ENCODE results near the gene BCR.
A peak's percentile ranks its signal among the peaks of the same experiment; 100 is the strongest.

The BCR gene

DNA sequence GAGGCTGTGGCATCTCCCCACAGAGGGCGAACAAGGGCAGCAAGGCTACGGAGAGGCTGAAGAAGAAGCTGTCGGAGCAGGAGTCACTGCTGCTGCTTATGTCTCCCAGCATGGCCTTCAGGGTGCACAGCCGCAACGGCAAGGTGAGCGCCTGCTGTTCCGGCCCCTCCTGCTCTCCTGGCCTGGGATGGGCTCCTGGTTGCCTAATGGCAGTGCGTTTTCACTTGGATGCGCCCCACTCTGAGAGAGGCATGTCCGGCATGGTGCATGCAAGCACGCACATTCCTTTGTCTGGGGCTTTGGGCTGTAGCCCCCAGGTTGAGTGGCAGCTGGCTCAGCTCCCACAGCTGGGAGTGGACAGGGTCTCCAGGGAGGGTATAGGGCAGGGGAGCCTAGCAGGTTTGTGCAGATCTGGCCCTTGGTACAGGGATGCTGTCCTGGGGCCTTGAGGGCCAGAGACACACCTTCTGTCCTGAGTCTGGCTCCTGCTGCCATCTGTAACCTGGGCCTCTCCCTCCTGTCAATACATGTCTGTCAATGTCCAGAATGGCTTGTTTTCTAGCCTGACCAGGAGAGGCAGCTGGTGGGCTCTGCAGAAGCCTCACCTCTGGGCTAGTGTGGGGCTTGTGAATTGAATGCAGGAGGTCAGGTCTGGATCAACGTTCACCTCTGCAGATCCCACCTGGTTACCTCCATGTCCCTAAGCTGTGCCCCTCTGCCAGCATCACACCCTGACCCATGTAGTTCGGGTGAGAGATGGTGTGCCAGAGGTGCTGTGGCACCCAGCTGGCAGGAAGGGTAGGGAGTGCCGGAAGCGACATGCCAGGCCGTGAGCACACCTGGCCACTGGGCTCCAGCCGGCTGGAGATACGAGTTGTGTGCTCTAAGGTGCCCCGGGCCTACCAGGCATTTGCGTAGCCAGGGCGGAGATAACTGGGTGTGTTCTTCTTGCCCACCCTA is 107.1 kb downstream of the BCR start:
- DNase-seq (ENCODE audit: low spot score) = no peak
- no peak for TF ChIP-seq CTCF (IDR thresholded peaks at IDR 0.05; ENCODE audit: extremely low read depth, missing control alignments)

DNA sequence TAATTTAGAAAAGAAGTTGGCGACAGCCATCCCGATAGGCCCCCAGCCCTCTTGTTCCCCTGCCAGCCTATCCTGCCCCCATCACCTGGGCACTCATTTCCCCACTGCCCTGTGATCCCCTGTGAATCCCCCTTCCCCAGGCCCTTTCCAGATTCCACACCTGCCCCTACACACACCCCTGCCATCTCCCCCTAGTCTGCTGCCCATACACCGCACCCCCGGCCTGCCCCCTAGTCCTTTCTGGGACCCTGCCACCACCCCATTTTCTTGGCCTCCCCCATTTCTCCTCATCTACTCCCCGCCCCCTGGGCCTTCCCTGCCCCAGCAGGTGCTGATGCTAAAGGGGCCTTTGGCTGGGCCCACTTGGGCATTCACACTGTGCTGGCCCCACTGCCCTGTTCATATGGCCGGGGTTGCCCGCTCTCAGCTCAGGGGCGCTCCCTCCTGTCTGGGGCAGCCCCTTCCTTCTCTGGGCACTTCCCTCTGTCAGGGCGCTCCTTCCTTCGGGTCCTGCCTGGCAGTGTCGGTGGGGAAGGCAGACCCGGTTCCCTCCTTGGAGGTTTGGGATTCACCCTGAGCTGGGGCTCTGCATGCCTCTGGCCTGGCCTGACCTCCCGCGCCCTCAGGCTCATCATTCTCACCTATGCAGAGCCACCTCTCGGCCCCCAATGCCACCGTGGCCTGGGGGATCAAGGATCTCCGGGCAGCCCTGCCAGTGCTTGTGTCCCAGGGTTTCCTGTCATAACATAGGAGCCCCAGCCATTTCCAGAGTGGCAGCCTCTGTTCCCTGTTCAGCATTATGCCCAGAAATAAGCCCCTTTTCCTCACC is 108.2 kb downstream of the BCR start:
- no peak for DNase-seq (ENCODE audit: low spot score)
- TF ChIP-seq CTCF (IDR thresholded peaks at IDR 0.05; ENCODE audit: extremely low read depth, missing control alignments) = no peak

DNA sequence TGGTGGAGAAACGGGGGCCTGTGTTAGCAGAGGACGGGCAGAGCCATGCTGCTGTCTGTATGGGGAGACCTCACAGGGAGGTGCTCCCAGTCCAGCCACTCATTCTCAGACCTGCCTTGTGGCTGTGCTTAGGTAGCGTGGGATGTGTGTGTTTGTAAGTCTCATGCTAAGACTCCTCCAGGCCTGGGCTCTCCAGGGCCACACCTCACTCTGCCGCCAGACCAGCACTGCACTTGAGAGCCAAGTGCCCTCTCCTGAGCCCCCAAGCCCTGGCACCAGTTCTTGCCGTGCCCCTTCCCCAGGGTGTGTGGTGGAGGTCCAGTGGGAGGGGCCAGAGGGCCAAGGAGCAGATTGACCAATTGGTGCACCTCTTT is 108.8 kb downstream of the BCR start:
- no peak for DNase-seq (ENCODE audit: low spot score)
- no peak for TF ChIP-seq CTCF (IDR thresholded peaks at IDR 0.05; ENCODE audit: extremely low read depth, missing control alignments)

- TF ChIP-seq CTCF (IDR thresholded peaks at IDR 0.05; ENCODE audit: extremely low read depth, missing control alignments) = peak; percentile 73
- peak; percentile 76 for DNase-seq (ENCODE audit: low spot score)
Observed at GRCh38 chr22:23289851-23290724, 109.8 kb downstream of the BCR start.

DNA sequence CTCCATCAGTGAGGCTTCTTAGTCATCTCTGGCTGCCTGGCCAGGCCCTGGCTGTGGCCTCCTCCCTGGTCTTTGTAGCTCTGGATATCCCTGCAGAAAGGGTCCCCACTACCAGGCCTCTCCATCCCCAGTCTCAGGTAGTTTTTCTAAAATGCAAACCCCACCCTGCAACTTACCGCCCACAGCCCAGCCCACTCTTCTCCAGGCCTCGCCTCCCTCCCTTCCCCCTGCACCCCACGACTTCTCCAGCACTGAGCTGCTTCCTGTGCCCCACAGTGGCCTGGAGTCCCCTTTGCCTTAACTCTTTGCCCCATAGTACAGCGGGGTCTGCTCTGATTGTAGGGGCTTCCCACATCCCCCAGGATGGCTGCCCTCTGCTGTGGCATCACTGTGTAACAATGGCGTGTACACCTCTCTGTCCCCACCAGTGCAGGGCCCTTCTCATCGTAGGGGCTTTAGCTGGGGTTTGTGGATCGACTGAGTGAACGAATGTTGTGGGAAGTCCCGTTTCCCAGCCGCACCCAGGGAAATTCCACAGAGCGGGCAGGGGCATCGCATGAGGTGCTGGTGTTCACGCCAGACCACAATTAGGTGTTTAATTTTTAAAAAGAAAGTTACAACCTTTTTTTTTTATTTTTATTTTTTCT is 111.6 kb downstream of the BCR start:
- no peak for TF ChIP-seq CTCF (IDR thresholded peaks at IDR 0.05; ENCODE audit: extremely low read depth, missing control alignments)
- DNase-seq (ENCODE audit: low spot score) = no peak

DNA sequence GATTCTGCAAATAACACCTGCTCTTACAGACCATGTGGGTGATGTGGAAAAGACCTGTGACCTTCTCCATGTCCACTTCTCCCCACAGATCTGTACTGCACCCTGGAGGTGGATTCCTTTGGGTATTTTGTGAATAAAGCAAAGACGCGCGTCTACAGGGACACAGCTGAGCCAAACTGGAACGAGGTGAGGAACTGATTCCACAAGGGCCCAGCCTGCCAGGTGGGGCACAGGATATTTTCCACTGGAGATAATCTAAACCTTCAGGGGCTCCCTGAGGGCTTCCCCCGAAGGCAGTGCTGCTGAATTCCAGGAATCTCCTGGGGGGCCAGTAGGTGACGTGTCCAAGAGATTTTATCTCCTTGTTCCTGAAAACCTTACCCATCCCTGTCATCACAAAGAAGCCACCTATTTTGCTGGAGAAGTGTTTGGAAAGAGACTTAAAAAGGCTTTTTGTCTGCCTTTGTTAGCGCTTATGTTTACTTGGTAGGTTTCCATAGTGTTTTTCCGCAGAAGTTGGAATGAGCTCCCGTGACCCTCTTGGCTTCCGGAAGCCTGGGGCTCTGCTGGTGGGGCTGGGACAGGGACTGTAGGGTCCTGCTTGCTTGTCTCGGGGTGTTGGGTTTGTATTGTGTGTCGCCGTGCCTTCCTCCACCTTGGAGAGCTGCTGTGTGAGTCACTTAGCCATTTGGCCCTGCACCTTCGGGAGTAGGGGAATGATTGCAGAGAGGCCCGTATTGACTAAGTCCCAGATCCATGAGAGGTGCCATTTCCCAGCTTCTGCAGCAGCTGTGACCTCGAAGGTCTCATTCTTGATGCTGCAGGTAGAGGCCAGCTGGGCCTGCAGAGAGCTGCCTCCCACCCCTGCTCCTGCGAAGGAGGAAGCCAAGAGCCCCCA is 112.4 kb downstream of the BCR start:
- DNase-seq (ENCODE audit: low spot score) = no peak
- no peak for TF ChIP-seq CTCF (IDR thresholded peaks at IDR 0.05; ENCODE audit: extremely low read depth, missing control alignments)

All from GM20000 (cell line).